Glutamatergic neuron (in vitro differentiated cells): ENCODE results near the gene SFXN1. TPM values are rescaled to one million over a fixed set of nuclear protein-coding genes. Genes with fewer than 3 reads are reported as not detected.

Source experiments
- DNase-seq: peaks from one replicate; pipeline ENCODE4 v3.0.0; 2022
- H3K27ac Mint-ChIP-seq: one replicate; pipeline ENCODE4 v1.8.0; 2020; ENCODE audit warnings: mild to moderate bottlenecking, mixed read lengths, inconsistent platforms; ENCODE audit not compliant: unreplicated experiment
- H3K27me3 Mint-ChIP-seq: one replicate; pipeline ENCODE4 v1.8.0; 2020; ENCODE audit warnings: mild to moderate bottlenecking, moderate library complexity, mixed read lengths, inconsistent platforms; ENCODE audit not compliant: unreplicated experiment
- H3K36me3 Mint-ChIP-seq: one replicate; pipeline ENCODE4 v1.8.0; 2020; ENCODE audit warnings: mild to moderate bottlenecking, mixed read lengths, inconsistent platforms; ENCODE audit not compliant: unreplicated experiment
- H3K4me1 Mint-ChIP-seq: one replicate; pipeline ENCODE4 v1.8.0; 2020; ENCODE audit warnings: mild to moderate bottlenecking, low read depth, mixed read lengths, inconsistent platforms; ENCODE audit not compliant: unreplicated experiment
- H3K4me3 Mint-ChIP-seq: one replicate; pipeline ENCODE4 v1.8.0; 2020; ENCODE audit warnings: mild to moderate bottlenecking, mixed read lengths, inconsistent platforms; ENCODE audit not compliant: unreplicated experiment
- H3K9me3 Mint-ChIP-seq: one replicate; pipeline ENCODE4 v1.8.0; 2020; ENCODE audit warnings: mild to moderate bottlenecking, moderate library complexity, mixed read lengths, inconsistent platforms; ENCODE audit not compliant: unreplicated experiment
- CTCF ChIP-seq: fragments of 200-600 bp; sonication (generic); IDR thresholded peaks from one replicate; pipeline ENCODE4 v1.5.0; 2021; ENCODE audit not compliant: partially characterized antibody, unreplicated experiment
- total RNA-seq: library from RNA; stranded (reverse); fragmentation: NEBNext Ultra II Directional; extraction: Animal tissue kit (Norgen Biotek cat#: 25700); gene quantifications from one replicate; pipeline ENCODE4 v1.2.1, GENCODE V29; 2021; ENCODE audit not compliant: unreplicated experiment

Gene SFXN1
- total RNA-seq, 1 donor from 2014 or later, result 67.7 TPM

GRCh38 chr5:175461370-175461769, 17.0 kb upstream of the SFXN1 start:
- no peak overlapping the region for H3K27ac Mint-ChIP-seq
- H3K27me3 Mint-ChIP-seq, result no peaks in the 10 kb centered on the region
- H3K4me1 Mint-ChIP-seq, result no peaks in the 10 kb centered on the region
- no peaks in the 10 kb centered on the region for H3K36me3 Mint-ChIP-seq
- DNase-seq, result no peak
- no peak overlapping the region for H3K4me3 Mint-ChIP-seq
- peaks cover 2% of the 10 kb centered on the region for H3K9me3 Mint-ChIP-seq
- no peak for TF ChIP-seq CTCF

GRCh38 chr5:175463641-175464040, 14.7 kb upstream of the SFXN1 start:
- Mint-ChIP-seq H3K36me3 (no peaks in the 10 kb centered on the region), H3K9me3 (peaks cover 2% of the 10 kb centered on the region), H3K27me3 (no peaks in the 10 kb centered on the region), H3K27ac (no peak overlapping the region), H3K4me3 (no peak overlapping the region), H3K4me1 (no peaks in the 10 kb centered on the region)
- no peak for DNase-seq
- no peak for TF ChIP-seq CTCF

GRCh38 chr5:175464074-175464941, 14.1 kb upstream of the SFXN1 start:
- H3K36me3 Mint-ChIP-seq, result no peaks in the 10 kb centered on the region
- H3K4me3 Mint-ChIP-seq, result no peak overlapping the region
- H3K4me1 Mint-ChIP-seq, result no peaks in the 10 kb centered on the region
- peaks cover 2% of the 10 kb centered on the region for H3K9me3 Mint-ChIP-seq
- DNase-seq, result peak; percentile 78
- no peaks in the 10 kb centered on the region for H3K27me3 Mint-ChIP-seq
- no peak overlapping the region for H3K27ac Mint-ChIP-seq
- peak; percentile 82 for TF ChIP-seq CTCF

GRCh38 chr5:175464942-175465233, 13.5 kb upstream of the SFXN1 start:
- no peak for DNase-seq
- no peak overlapping the region for H3K4me3 Mint-ChIP-seq
- no peaks in the 10 kb centered on the region for H3K36me3 Mint-ChIP-seq
- no peak overlapping the region for H3K27ac Mint-ChIP-seq
- H3K27me3 Mint-ChIP-seq, result no peaks in the 10 kb centered on the region
- peak; percentile 34 for TF ChIP-seq CTCF
- no peaks in the 10 kb centered on the region for H3K4me1 Mint-ChIP-seq
- H3K9me3 Mint-ChIP-seq, result peaks cover 2% of the 10 kb centered on the region

- Mint-ChIP-seq H3K27ac (no peak overlapping the region), H3K4me1 (no peaks in the 10 kb centered on the region), H3K9me3 (peaks cover 3% of the 10 kb centered on the region), H3K36me3 (no peaks in the 10 kb centered on the region), H3K27me3 (no peaks in the 10 kb centered on the region), H3K4me3 (no peak overlapping the region)
- no peak for DNase-seq
- TF ChIP-seq CTCF, result no peak
Observed at GRCh38 chr5:175465282-175465681, 13.1 kb upstream of the SFXN1 start.
